OCI-LY3 (cell line): ENCODE measurements around the gene CDC42BPA.
"Not testable (repeated sequence)": the region's sequence is repeated elsewhere in the genome, so short reads cannot be mapped to it uniquely, and the experiment has no call there.

Experiments used
- H2AFZ ChIP-seq: fragments of 200-600, 300-600 bp; shearing (Covaris generic); 2 replicates; pipeline ENCODE4 v1.6.0; 2014; ENCODE audit warnings: antibody characterized with exemption, low read depth, low read length
- H3K27ac ChIP-seq: fragments of 200-600, 300-600 bp; sonication (generic); 2 replicates; pipeline ENCODE4 v1.5.1; 2014; ENCODE audit warnings: mild to moderate bottlenecking, low read length, moderate library complexity, mixed read lengths
- H3K27me3 ChIP-seq: fragments of 200-600, 300-600 bp; sonication (generic); 2 replicates; pipeline ENCODE4 v1.6.1; 2014; ENCODE audit warnings: low read depth, low read length, mixed read lengths
- H3K36me3 ChIP-seq: fragments of 200-600, 300-600 bp; sonication (generic); replicated peaks from 2 replicates; pipeline ENCODE3; 2014; ENCODE audit warnings: low read depth, low read length, mixed read lengths
- H3K4me1 ChIP-seq: fragments of 300-600, 200-600 bp; sonication (generic); 2 replicates; pipeline ENCODE4 v1.6.1; 2014; ENCODE audit warnings: low read length, mixed read lengths
- H3K4me2 ChIP-seq: fragments of 200-600, 300-600 bp; sonication (generic); 2 replicates; pipeline ENCODE4 v1.6.1; 2014; ENCODE audit warnings: low read length, mixed read lengths
- H3K4me3 ChIP-seq: fragments of 300-600, 200-600 bp; sonication (generic); 2 replicates; pipeline ENCODE4 v1.5.1; 2014; ENCODE audit warnings: antibody characterized with exemption, mild to moderate bottlenecking, low read length, moderate library complexity
- H3K79me2 ChIP-seq: fragments of 300-600, 200-600 bp; shearing (Covaris generic); 2 replicates; pipeline ENCODE4 v1.6.1; 2014; ENCODE audit warnings: mild to moderate bottlenecking, low read length, mixed read lengths
- H3K9ac ChIP-seq: fragments of 300-600, 200-600 bp; shearing (Covaris generic); 2 replicates; pipeline ENCODE4 v1.6.0; 2014; ENCODE audit warnings: mild to moderate bottlenecking, low read length, moderate library complexity
- H3K9me3 ChIP-seq: fragments of 200-600, 300-600 bp; shearing (Covaris generic); 2 replicates; pipeline ENCODE4 v1.6.1; 2014; ENCODE audit warnings: low read length, mixed read lengths; ENCODE audit not compliant: insufficient read depth
- H4K20me1 ChIP-seq: fragments of 200-600, 300-600 bp; sonication (generic); 2 replicates; pipeline ENCODE4 v1.6.1; 2016; ENCODE audit warnings: low read length, mixed read lengths; ENCODE audit not compliant: insufficient read depth
- EZH2phosphoT487 ChIP-seq: fragments of 200-600 bp; shearing (Covaris generic); IDR thresholded peaks from 2 replicates; pipeline ENCODE4 v1.6.1; 2018; ENCODE audit warnings: antibody characterized with exemption, mixed run types, low read depth
- TF ChIP-seq, protein P1 (sequence below): fragments of 200-600, 300-600 bp; sonication (generic); IDR thresholded peaks from 2 replicates; pipeline ENCODE4 v1.5.1; 2014; ENCODE audit warnings: antibody characterized with exemption, low read length, low read depth

The CDC42BPA gene

DNA sequence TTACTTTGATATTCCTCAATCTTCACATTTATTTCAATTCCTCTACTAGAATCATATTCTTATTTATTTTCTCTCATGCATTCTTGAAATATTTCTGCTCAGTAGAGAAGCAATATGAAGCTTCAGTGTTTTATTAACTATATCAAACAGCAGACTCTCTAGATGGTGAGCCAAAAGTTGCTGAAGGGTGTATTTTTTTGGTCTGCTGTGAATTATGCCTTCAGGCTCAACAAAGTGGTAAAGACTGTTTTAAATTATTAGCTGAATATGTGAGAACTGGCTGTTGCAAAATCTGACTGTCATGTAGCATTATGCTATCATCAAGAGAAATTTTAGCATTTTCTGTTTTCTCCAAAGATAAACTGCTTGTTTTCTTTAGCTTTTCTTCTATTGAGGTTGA lies 24.9 kb upstream of the CDC42BPA start:
- Histone ChIP-seq H3K27me3 (no peaks in the 10 kb centered on the region), H3K9me3 (no peaks in the 10 kb centered on the region), H4K20me1 (no peaks in the 10 kb centered on the region), H2AFZ (no peak overlapping the region), H3K9ac (no peak overlapping the region), H3K4me3 (no peak overlapping the region), H3K4me1 (no peaks in the 10 kb centered on the region), H3K36me3 (no peaks in the 10 kb centered on the region), H3K79me2 (no peaks in the 10 kb centered on the region), H3K4me2 (no peak overlapping the region), H3K27ac (no peak overlapping the region)
- TF ChIP-seq, protein P1, sequence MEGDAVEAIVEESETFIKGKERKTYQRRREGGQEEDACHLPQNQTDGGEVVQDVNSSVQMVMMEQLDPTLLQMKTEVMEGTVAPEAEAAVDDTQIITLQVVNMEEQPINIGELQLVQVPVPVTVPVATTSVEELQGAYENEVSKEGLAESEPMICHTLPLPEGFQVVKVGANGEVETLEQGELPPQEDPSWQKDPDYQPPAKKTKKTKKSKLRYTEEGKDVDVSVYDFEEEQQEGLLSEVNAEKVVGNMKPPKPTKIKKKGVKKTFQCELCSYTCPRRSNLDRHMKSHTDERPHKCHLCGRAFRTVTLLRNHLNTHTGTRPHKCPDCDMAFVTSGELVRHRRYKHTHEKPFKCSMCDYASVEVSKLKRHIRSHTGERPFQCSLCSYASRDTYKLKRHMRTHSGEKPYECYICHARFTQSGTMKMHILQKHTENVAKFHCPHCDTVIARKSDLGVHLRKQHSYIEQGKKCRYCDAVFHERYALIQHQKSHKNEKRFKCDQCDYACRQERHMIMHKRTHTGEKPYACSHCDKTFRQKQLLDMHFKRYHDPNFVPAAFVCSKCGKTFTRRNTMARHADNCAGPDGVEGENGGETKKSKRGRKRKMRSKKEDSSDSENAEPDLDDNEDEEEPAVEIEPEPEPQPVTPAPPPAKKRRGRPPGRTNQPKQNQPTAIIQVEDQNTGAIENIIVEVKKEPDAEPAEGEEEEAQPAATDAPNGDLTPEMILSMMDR: no peak
- no peak for TF ChIP-seq EZH2phosphoT487

- H3K79me2 ChIP-seq: no peaks in the 10 kb centered on the region
- H3K4me1 ChIP-seq: no peaks in the 10 kb centered on the region
- H3K4me3 ChIP-seq: no peak overlapping the region
- H3K4me2 ChIP-seq: no peak overlapping the region
- no peak overlapping the region for H3K9ac ChIP-seq
- H3K9me3 ChIP-seq: no peaks in the 10 kb centered on the region
- no peaks in the 10 kb centered on the region for H3K27me3 ChIP-seq
- no peak overlapping the region for H3K27ac ChIP-seq
- no peak overlapping the region for H2AFZ ChIP-seq
- no peaks in the 10 kb centered on the region for H4K20me1 ChIP-seq
- no peak for TF ChIP-seq EZH2phosphoT487
- TF ChIP-seq, protein P1: no peak
- no peaks in the 10 kb centered on the region for H3K36me3 ChIP-seq
Measured at GRCh38 chr1:227342075-227342829, 24.0 kb upstream of the CDC42BPA start.

DNA sequence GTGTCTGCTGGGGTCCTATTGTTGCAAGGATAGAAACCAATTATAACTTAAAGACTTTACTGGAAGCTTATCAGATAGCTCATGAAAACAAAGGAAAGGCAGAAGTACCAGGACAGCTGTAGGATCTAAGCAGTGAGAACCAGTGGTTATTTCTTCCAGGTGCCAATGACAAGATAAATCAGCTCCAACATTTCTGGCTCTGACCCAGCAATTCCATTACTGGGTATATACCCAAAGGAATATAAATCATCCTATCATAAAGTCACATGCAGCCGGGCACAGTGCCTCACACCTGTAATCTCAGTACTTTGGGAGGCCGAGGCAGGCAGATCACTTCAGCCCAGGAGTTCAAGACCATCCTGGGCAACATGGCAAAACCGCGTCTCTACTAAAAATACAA lies 17.8 kb upstream of the CDC42BPA start:
- not testable (repeated sequence) for H3K4me3 ChIP-seq, H3K27me3 ChIP-seq, H3K4me1 ChIP-seq, H3K27ac ChIP-seq, H2AFZ ChIP-seq, H3K9me3 ChIP-seq, H3K9ac ChIP-seq, H4K20me1 ChIP-seq, H3K79me2 ChIP-seq, H3K4me2 ChIP-seq, H3K36me3 ChIP-seq

- Histone ChIP-seq H3K36me3 (no peaks in the 10 kb centered on the region), H3K79me2 (no peaks in the 10 kb centered on the region), H3K4me2 (no peak overlapping the region), H3K4me3 (no peak overlapping the region), H3K27ac (no peak overlapping the region), H3K27me3 (no peaks in the 10 kb centered on the region), H3K9ac (no peak overlapping the region), H4K20me1 (no peaks in the 10 kb centered on the region), H2AFZ (no peak overlapping the region), H3K4me1 (no peaks in the 10 kb centered on the region), H3K9me3 (peaks cover 3% of the 10 kb centered on the region; the same call in 1 of the 2 replicates)
- TF ChIP-seq, protein P1: no peak
- TF ChIP-seq EZH2phosphoT487: no peak
Measured at GRCh38 chr1:227335242-227336020, 17.1 kb upstream of the CDC42BPA start.
